ENCODE measurements around the gene RIMBP3C.
A peak's percentile ranks its signal among the peaks of the same experiment; 100 is the strongest.
"Not testable (repeated sequence)": the region's sequence is repeated elsewhere in the genome, so short reads cannot be mapped to it uniquely, and the experiment has no call there.

The RIMBP3C gene

DNA sequence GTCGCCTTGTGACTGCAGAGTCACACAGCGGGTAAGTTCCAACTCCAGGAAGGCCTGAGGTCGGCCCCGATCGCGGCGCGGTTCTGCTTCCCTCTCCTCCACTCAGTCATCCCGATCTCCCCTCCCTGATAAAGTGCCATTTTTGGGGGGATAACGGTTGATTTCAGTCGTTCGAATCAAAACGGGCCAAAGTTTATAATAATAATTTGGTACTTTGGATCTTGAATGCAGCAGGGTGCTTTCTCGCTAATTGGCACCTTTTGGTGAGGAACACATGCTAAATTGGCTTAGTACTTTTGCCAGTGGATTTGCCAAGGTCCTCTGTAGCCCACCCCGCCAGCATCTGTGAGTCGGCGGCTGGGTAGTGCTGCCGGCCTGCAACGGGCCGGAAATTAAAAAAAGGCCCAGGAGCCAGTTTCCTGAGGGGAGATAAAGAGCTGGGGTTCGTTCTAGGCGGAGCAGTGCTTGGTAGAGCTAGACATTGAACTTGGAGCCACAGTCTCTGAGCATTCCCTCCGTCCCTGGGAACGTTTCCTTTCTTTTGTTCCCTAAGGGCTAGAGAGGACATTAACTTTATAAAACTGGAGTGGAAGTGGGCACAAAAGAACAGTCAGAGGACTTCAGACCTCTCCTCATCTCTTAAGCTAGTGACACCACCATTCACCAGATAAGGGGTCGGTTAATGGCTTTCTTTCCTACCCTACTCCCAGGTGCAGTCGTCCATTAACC lies 17.2 kb upstream of the RIMBP3C start:
- peak overlapping the region; percentile 98 for H3K27ac ChIP-seq
- TF ChIP-seq, protein P1, sequence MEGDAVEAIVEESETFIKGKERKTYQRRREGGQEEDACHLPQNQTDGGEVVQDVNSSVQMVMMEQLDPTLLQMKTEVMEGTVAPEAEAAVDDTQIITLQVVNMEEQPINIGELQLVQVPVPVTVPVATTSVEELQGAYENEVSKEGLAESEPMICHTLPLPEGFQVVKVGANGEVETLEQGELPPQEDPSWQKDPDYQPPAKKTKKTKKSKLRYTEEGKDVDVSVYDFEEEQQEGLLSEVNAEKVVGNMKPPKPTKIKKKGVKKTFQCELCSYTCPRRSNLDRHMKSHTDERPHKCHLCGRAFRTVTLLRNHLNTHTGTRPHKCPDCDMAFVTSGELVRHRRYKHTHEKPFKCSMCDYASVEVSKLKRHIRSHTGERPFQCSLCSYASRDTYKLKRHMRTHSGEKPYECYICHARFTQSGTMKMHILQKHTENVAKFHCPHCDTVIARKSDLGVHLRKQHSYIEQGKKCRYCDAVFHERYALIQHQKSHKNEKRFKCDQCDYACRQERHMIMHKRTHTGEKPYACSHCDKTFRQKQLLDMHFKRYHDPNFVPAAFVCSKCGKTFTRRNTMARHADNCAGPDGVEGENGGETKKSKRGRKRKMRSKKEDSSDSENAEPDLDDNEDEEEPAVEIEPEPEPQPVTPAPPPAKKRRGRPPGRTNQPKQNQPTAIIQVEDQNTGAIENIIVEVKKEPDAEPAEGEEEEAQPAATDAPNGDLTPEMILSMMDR (conservative IDR thresholded peaks at IDR 0.05) = no peak

DNA sequence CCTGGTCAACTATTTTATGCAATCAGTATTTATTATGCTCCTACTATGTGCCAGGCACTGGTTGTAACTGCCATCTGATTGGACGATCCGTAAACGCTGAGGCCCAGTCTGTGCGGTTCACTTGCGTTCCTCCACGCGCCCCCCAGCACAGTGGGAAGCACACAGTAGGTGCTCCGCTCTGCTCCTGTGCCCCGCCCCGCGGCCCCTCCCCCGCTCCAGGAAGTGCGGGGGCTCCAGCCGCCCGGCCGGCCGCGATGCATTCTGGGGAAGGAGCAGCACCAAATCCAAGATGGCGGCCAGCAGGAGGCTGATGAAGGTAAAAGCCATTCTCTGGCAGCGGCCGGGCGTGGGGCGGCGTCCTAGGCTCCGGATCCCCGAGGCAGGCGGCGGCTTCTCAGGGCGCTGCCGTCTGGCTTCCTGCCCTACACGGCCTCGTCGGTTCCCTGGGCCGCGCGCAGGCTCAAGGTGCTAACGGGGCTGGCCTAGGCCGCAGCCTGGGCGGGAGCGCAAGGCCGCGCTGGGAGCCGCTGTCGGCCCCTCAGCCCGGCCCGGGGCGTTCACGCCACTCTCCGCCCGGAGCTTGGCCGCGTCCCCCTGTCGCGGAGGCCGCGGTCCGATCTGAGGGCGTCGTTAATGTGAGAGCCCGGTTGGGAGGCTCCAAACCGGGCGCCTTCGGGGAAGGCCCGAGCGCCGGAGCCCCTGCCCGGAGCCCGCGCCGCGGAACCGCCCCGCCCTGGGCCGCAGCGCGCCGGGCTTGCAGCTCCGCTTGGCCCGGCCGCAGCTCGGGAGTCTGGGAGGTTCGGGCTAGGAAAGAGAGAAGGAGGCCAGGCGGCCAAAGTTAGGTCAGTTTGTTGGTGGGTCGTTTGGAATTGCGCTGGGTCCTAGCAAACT lies 16.4 kb upstream of the RIMBP3C start, which contains the start of gene UBE2L3:
UBE2L3 (plus strand) TSS at position 259 of the 891 bp plus-strand sequence; CDS start at position 290, 31 bp downstream.
- peak within 1 kb of the TSS; percentile 98 for H3K27ac ChIP-seq
- TF ChIP-seq, protein P1 (conservative IDR thresholded peaks at IDR 0.05) = no peak

DNA sequence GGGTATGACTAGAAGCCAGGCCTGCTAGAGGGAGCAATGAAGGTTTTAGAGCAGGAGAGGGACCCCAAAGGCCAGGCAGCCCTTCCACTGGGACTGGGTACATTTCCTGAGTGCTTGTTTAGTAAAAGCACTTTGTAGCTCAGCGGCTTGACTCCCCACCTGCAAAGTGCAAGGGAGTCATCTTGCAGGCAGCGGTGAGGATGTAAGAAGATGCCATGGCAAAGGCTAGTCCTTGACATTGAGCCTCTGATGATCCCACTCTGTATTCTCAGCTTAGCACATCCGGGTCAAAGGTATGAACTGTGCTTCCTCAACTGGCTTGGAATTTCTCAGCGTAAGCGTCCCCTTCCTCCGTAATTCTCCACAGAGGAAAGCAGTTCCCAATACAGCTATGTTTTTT lies 13.2 kb upstream of the RIMBP3C start:
- TF ChIP-seq, protein P1 (conservative IDR thresholded peaks at IDR 0.05) = no peak
- no peak overlapping the region for H3K27ac ChIP-seq

DNA sequence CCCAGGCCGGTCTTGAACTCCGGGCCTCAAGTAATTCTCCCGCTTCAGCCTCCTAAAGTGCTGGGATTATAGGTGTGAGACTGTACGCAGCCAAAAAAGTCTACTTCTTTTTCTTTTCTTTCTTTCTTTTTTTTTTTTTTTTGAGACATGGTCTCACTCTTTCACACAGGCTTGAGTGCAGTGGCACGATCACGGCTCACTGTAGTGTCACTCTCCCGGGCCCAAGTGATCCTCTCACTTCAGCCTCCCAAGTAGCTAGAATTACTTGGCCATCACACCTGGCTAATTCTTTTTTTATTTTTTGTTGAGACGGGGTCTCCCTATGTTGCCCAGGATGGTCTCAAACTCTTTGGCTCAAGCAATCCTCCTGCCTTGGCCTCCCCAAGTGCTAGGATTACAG lies 12.7 kb upstream of the RIMBP3C start:
- H3K27ac ChIP-seq = no peak overlapping the region
- TF ChIP-seq, protein P1 (conservative IDR thresholded peaks at IDR 0.05) = no peak

DNA sequence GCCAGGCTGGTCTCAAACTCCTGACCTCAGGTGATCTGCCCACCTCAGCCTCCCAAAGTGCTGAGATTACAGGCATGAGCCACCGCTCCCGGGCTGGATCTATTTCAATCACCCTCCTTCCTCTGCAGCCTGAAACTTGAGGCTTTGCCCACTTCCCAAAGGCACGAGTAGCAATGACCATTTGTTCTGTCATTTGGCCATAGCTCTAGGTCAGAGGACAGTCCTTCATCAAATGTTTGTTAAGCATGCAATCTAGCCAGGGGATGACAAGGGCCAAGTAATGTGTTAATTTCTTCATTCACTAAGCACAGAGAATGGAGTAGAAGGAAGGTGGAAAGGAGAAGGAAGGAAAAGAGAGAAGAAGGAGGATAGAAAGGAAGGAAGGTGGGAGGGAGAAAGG lies 9.4 kb upstream of the RIMBP3C start:
- H3K27ac ChIP-seq = not testable (repeated sequence)

DNA sequence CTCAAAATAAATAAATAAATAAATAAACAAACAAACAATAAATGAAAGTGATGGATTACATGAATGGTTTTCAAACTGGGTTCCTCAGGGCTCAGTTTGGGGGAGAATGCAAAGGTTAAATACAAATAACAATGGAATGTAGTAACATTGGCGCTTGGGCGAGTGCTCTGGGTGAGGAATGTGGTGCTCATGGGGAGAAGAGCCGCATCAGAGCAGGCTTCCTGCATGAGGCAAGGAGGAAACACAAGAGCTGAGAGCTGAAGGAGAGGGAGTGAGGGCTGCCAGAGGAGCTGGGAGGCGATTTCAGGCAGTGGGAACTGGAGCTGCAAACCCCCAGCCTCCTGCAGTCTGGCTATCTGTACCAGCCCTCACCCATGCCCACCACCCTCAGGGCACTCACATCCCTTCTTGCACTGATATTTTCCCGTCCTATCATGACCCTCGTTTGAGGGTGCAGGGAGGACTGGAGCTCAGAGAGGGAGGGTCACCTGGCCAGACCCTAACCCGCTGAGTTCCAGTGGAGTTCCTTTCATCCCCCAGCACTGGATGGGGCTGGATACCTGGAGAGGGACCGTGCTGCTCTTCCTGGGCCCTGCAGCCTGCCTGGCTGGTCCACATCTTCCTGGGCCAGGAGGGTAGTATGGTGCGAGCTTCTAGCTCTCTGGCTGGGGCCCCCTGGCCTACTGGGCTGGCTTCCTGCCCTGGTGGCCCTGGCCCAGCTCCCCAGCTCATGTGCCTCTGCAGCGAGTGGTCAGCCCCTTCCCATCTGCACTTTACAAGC lies 8.3 kb upstream of the RIMBP3C start:
- not testable (repeated sequence) for H3K27ac ChIP-seq

DNA sequence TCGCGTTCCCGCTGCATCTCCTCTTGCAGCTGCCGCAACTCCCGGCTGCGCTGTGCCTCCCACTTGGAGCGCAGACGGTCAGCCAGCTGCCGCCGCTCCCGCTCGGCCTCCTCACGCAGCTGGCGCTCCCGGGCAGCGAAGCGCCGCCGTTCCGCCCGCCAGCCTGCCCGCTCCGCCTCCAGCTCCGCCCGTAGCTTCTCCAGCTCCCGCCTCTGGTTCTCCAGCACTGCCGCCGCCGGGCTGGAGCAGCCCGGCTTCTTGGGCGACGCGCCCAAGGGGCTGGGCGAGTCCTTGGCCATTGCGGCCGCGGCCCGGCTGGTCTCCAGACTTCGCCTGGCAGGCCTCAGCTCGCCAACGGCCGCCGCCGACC lies 598 bp downstream of the RIMBP3C start:
- not testable (repeated sequence) for H3K27ac ChIP-seq

DNA sequence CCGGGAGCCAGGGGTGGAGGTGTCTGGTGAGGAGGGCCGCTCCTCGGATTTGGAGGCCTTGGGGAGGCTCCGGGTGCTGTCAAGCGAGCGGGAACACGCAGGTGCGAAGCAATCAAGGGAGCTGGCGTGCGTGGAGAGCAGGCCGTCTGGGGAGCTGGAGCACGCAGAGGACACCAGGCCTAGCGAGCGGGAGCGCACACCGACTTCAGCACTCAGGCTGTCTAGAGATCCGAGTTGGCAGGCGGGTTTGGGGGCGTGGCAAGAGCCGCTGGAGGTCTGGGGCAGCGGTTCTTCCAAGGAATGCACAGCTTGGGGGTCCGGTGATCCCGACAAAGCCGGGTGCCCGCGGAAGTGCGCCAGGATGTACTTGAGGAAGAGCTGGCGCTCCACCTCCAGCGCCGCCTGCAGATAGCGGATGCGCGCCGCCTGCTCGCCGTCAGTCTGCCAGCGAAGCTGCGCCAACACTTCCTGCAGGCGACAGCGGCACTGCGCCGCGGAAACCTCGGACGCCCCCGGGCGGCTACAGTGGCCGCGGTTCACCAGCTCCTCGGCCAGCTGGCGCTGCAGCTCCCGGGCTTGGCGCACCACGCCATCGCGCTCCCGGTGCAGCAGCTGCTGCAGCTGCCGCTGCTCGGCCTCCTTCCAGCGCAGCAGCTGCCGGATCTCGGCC lies 1.1 kb downstream of the RIMBP3C start:
- not testable (repeated sequence) for H3K27ac ChIP-seq

DNA sequence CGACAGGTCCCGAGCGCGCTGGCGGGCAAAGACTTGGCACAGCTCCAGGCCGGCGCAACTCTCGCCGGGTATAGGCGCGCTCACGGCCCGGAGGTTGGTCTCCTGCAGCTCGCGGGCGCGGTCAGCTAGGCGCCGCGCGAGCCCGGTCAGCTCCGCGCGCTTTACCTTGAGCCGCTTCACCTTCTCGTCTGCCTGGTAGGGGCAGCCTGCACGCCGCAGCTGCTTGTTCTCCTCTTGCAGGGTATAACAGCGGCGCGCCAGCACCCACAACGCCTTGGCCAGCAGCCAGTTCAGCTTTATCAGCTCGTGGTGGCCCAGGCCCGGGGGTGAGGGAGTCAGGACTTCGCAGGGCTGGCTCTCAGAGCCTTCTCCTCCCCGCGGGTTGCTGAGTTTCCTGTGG lies 1.7 kb downstream of the RIMBP3C start:
- not testable (repeated sequence) for H3K27ac ChIP-seq

DNA sequence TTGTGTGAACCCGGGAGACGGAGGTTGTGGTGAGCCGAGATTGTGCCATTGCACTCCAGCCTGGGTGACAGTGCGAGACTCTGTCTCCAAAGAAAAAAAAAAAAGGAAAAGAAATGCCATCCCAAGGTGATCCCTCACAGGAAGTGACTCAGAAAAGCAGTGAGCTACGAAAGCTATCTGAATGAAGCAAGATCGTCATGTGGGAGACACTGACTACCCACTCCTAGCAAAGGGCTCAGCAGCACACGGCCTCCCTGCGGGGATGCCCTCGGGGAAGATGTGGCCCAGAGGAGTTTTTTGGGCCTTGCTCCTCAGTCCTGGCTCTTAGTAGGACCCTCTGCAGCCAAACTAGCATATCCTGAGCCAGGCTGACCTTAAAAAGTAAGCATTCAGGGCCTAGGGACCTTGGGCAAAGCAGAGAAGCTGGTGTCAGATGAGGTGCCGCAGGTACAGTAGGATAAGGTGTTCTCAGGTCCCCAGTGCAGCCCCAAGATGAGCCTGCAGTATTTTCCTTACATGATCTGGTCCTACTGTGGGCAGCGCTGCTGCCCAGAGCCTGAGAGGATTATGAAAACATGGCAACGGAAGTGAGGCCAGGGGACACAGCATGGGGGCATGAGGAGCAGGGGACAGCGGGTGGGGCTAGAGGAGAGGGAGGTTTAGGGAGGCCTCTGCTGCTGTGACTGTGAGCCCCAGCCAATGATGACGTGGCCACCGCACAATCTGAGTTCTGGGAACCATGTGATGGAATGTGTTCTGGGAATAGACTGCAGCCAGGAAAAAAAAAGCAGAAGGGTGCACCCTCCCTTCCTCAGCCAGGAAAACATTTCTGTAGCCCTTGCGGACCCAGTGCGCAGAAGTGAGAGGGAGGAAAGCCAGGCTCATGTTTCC lies 6.6 kb downstream of the RIMBP3C start:
- not testable (repeated sequence) for H3K27ac ChIP-seq

DNA sequence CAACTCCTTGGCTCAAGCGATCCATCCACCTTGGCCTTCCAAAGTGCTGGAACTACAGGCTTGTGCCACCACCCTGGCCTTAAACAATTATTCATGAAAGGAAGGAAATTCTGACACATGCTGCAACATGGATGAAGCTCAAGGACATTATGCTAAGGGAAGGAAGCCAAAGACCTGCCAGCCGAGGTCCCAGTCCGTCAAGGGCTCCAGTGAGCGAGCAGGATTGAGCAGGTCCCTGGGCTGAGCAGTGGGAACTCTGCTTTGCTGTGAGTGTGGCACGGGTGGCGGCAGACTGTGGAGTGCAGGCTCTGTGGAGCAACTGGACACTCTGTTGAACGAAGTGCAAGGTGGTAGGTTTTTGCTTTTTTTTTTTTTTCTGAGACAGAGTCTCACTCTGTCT lies 11.4 kb downstream of the RIMBP3C start:
- H3K27ac ChIP-seq = not testable (repeated sequence)

DNA sequence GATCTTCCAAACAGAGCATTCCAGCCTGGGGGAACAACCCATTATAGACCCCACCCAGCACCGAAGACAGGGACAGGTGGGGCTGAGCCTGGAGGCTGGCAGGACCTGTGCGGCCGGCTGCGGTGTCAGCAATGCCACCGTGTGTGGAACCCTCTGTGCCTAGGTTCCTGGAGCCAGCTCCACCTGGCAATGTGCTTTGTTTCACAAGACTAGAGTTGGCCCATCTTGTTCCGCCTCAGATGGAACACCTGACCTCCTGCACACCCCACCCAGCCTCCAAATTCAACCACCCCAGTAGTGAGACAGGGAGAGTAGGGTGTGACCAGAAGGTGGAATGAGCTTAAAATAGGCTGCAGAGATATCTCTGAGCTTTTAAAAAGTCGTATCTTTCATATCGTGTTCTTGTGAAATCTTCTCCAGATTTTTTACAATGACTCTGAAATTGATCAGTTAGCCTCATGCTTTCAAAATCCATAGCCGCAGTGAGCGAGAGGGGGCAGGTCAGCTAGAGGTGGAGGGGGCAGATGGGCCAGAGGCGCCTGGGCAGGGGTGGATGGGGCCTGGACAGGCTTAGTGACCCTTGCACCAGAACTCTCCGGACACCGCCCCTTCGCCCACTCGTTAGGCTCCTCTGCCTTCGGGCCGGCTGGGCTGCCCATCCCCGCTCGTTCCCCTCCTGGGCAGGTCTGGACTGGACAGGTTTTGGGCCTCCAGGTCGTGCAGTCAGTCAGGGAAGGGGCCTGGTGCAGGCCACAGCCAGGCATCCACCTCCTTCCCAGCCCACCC lies 18.2 kb downstream of the RIMBP3C start:
- not testable (repeated sequence) for H3K27ac ChIP-seq

DNA sequence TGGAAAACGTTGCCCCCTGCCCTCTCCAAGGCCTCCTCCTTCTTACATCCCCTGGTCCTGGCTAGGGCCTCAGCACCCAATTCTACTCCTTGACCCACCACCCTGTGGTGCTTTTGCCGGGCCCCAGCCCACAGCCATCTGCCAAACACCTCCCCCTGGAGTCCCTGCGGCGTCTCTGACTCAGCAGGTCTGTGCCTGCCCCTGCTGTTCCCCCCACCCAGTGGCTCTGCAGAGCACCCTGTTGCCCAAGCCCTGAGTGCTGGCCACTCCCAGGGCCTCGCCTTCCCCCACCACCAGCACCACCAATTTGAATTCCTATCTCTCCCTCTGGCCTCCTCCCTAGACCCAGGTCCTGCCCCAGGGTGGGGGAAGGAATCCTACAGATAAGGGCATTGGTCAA lies 19.7 kb downstream of the RIMBP3C start:
- H3K27ac ChIP-seq = not testable (repeated sequence)
